ENCODE measurements around the gene SLITRK1.

The SLITRK1 gene

GRCh38 chr13:83865161-83866137 is 16.8 kb downstream of the SLITRK1 start:
- no peak for DNase-seq (ENCODE audit: low read depth in 2 of 2)

- no peak for DNase-seq (ENCODE audit: low read depth in 2 of 2)
These were observed 28.5 kb downstream of the SLITRK1 start for GRCh38 chr13:83853771-83854170.

- DNase-seq (ENCODE audit: low read depth in 2 of 2) = no peak
These were observed 37.2 kb downstream of the SLITRK1 start for GRCh38 chr13:83845106-83845505.

- no peak for DNase-seq (ENCODE audit: low read depth in 2 of 2)
These were observed 43.1 kb downstream of the SLITRK1 start for GRCh38 chr13:83839146-83839545.

GRCh38 chr13:83831796-83832195 is 50.5 kb downstream of the SLITRK1 start:
- no peak for DNase-seq (ENCODE audit: low read depth in 2 of 2)

- DNase-seq (ENCODE audit: low read depth in 2 of 2) = no peak
These were observed 52.5 kb downstream of the SLITRK1 start for GRCh38 chr13:83829810-83830209.

GRCh38 chr13:83827338-83827737 is 54.9 kb downstream of the SLITRK1 start:
- no peak for DNase-seq (ENCODE audit: low read depth in 2 of 2)
